Activated CD4-positive, alpha-beta T cell treated with anti-CD3 and anti-CD28 coated beads, Interleukin-2, amount 10 ng/mL, durations not matched to agents 24 days and 14 days (primary cell): ENCODE data around the gene LYRM4. TPM values are rescaled to one million over a fixed set of nuclear protein-coding genes. Genes with fewer than 3 reads are reported as not detected.

ENCODE experiments used
- DNase-seq: peaks from one replicate; pipeline ENCODE4 v3.0.0; 2022
- H3K27ac Mint-ChIP-seq: one replicate; pipeline ENCODE4 v1.8.0; 2022; ENCODE audit warnings: mild to moderate bottlenecking, mixed read lengths
- H3K27me3 Mint-ChIP-seq: one replicate; pipeline ENCODE4 v1.8.0; 2022; ENCODE audit warnings: mixed read lengths
- H3K36me3 Mint-ChIP-seq: one replicate; pipeline ENCODE4 v1.8.0; 2022; ENCODE audit warnings: low read depth, mild to moderate bottlenecking, mixed read lengths
- H3K4me1 Mint-ChIP-seq: one replicate; pipeline ENCODE4 v1.8.0; 2021; ENCODE audit warnings: mixed read lengths
- H3K4me3 Mint-ChIP-seq: one replicate; pipeline ENCODE4 v1.8.0; 2022; ENCODE audit warnings: mild to moderate bottlenecking, moderate library complexity, mixed read lengths
- H3K9me3 Mint-ChIP-seq: one replicate; pipeline ENCODE4 v1.8.0; 2021; ENCODE audit warnings: mixed read lengths
- intact Hi-C: fragments of 100-400 bp; cut with micrococcal nuclease; formaldehyde crosslinking; loops from one replicate; pipeline ENCODE4 v1.15.1; 2023
- total RNA-seq: library from RNA; stranded (reverse); gene quantifications from 2 replicates; pipeline ENCODE4 v1.2.3, GENCODE V29; 2022

The LYRM4 gene
- total RNA-seq, 1 donor from 2014 or later, result 49.4 TPM

DNA sequence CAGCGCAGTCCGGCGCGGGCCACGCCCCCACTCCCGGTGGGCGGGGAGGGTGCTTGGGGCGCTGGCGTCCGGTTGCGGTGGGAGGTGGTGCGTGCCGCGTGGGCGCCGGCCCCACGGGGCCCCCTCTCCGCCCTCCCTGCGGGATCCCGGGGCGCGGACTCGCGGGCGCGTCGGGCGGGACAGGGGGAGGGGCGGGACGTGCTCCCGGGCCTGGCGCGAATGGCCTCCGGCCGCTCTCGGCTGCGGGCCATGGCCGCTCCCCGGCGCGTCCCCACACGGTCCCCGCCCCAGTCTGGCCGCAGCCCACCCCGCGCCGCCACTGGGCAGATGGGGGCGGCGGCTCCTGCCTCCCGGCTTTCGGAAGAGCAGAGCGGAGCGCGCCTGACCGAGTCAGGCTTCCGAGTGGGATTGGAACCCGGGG, 176.4 kb downstream of the LYRM4 start:
- Mint-ChIP-seq H3K27me3 (peaks cover 55% of the 10 kb centered on the region), H3K4me1 (peaks cover 5% of the 10 kb centered on the region), H3K36me3 (no peaks in the 10 kb centered on the region), H3K9me3 (no peaks in the 10 kb centered on the region), H3K27ac (no peak overlapping the region), H3K4me3 (peak overlapping the region; percentile 85)
- intact Hi-C loops, result loop anchor here (10.0 kb wide), 1 partner anchor 920 kb away; the partner anchor contains the start of gene NRN1
- no peak for DNase-seq

DNA sequence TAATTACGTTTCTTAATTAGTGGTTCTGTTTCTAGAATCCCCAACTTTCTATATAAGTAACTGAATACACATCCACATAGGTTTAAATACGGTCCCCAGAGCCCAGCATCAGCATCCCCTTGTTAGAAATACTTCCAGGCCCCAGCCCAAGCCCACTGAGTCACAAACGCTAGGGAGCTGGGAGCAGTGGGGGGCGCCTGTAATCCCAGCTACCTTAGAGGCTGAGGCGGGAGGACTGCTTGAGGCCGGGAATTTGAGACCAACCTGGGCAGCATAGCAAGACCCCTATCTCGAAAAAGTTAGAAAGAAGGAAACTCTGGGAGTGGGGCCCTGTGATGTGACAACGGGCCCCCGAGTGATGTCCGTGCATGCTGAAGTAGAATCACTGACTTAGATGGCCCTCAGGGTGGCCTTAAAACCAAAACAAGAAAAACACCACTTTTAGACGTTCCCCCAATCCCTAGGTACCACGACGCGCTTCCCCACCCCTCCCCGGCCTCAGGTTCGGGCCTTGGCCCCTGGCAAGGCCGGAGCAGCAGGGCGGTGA, 176.9 kb downstream of the LYRM4 start:
- Mint-ChIP-seq H3K36me3 (no peaks in the 10 kb centered on the region), H3K4me3 (peak overlapping the region; percentile 67), H3K4me1 (peaks cover 5% of the 10 kb centered on the region), H3K27me3 (peaks cover 59% of the 10 kb centered on the region), H3K9me3 (no peaks in the 10 kb centered on the region), H3K27ac (no peak overlapping the region)
- DNase-seq, result no peak
- intact Hi-C loops, result loop anchor here (10.0 kb wide), 1 partner anchor 921 kb away; the partner anchor contains the start of gene NRN1

DNA sequence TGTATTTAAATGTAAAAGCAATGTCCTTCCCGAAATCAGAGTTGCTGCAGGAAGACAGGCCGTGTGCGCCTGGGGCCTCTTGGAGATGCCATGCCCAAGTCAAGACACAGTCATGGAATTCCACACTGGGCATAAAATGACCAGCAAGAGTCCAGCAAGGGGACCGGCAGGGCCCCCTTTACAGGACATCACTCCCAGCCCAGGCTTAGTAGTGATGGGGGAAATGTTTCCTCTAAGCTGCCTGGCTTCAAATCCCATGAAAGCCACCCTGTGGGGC, 177.5 kb downstream of the LYRM4 start:
- peaks cover 5% of the 10 kb centered on the region for H3K4me1 Mint-ChIP-seq
- H3K9me3 Mint-ChIP-seq, result no peaks in the 10 kb centered on the region
- no peak overlapping the region for H3K4me3 Mint-ChIP-seq
- no peaks in the 10 kb centered on the region for H3K36me3 Mint-ChIP-seq
- intact Hi-C loops, result loop anchor here (10.0 kb wide), 1 partner anchor 922 kb away; the partner anchor contains the start of gene NRN1
- no peak overlapping the region for H3K27ac Mint-ChIP-seq
- no peak for DNase-seq
- H3K27me3 Mint-ChIP-seq, result peaks cover 56% of the 10 kb centered on the region

DNA sequence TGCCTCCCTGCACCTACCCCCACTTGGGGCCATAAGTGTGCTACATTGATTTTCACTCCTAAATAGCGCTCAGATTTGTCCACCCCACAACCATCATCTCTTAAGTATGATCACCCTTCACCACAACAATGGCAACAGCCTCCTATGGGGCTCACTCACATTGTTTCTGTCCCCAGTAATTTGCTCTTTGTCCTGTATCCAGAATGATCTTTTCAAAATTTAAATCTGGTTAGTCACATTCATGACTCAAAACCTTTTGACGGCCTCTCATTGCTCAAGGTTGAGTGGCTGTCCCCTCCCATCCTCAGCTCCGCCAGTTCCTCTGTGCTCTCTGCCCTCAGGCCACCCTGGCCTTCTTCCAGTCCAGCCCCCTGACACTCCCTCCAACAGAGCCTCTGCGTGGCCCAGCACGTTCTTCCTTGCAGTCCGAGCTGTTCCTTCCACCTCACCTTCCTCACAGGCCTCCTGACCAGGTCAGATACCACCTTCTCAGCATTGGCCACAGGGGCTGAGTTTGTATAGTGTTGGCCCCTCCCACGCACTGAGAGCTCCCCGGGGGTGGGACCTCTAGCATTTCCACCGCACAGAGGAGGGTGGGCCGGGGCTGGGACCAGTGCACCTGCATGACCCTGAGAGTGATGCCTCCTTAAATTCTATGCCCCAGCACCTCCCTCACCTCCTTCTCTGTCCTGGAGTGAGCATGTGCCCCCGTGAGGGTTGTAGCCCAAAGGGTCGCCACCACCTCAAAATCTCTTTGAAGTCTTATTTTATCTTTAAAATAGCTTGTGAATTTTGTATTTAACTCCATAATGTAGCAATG, 178.1 kb downstream of the LYRM4 start:
- DNase-seq, result no peak
- Mint-ChIP-seq H3K27me3 (peaks cover 57% of the 10 kb centered on the region), H3K4me1 (peaks cover 5% of the 10 kb centered on the region), H3K27ac (no peak overlapping the region), H3K4me3 (no peak overlapping the region), H3K9me3 (no peaks in the 10 kb centered on the region), H3K36me3 (no peaks in the 10 kb centered on the region)
- intact Hi-C loops, result loop anchor here (10.0 kb wide), 1 partner anchor 922 kb away; the partner anchor contains the start of gene NRN1

DNA sequence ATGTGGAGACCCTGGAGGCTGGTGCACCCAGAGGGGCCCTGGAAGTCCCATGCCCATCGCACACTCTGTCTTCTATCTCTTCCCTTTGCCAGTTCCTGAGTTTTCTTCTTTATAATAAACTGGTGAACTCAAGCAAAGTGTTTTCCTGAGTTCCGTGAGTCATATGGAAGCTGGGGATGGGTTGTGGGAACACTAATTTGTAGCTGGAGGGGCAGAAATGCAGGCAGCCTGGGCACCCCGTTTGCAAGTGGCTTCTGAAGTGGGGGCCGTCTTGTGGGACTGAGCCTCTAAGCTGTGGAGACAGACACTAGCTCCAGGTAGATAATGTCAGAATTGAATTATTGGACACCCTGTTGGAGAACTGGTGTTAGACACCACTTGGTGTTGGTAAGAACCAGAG, 178.8 kb downstream of the LYRM4 start:
- Mint-ChIP-seq H3K4me1 (peaks cover 5% of the 10 kb centered on the region), H3K4me3 (no peak overlapping the region), H3K27me3 (peaks cover 54% of the 10 kb centered on the region), H3K9me3 (no peaks in the 10 kb centered on the region), H3K27ac (no peak overlapping the region), H3K36me3 (no peaks in the 10 kb centered on the region)
- DNase-seq, result no peak
- intact Hi-C loops, result loop anchor here (10.0 kb wide), 1 partner anchor 923 kb away; the partner anchor contains the start of gene NRN1

DNA sequence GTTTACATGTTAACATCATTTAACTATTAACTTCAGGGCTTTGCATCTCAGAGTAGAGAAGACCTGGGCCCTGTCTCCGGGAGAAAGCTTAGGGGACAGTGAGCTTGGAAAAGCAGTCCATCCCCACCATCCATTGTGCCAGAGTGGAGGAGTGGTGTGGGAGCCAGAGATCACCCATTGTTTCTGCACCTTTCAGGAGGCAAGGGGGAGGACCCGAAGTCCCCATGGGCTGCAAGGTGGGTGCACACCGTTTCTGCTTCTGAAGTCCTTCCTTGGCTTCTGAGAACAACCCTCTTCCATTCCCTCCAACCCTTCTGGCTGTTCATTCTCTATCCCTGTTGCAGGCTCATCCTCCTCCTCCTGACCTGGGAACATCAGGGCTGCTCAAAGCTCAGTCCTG, 179.6 kb downstream of the LYRM4 start:
- Mint-ChIP-seq H3K9me3 (no peaks in the 10 kb centered on the region), H3K4me1 (peaks cover 2% of the 10 kb centered on the region), H3K27me3 (peaks cover 51% of the 10 kb centered on the region), H3K4me3 (no peak overlapping the region), H3K36me3 (no peaks in the 10 kb centered on the region), H3K27ac (no peak overlapping the region)
- intact Hi-C loops, result loop anchor here (10.0 kb wide), 1 partner anchor 924 kb away; the partner anchor contains the start of gene NRN1
- DNase-seq, result no peak

DNA sequence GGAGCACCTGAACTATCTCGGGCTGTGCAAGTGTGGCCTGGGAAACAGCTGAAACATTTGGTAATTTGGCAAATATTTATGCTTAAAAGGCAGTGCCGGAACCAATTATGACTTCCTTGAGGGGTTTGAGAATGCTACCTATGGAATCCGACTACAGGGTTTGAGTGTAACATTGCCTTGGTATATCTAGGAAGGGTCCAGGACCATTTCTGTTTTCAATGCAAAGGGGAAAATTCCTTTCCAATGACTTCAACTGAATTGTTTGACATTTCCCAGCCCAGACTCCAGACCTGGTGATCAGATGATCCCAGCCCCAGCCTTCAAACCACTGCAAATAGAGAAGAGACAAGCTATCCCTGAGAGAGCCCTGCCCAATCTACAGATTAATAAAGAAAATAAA, 180.2 kb downstream of the LYRM4 start:
- intact Hi-C loops, result loop anchor here (10.0 kb wide), 1 partner anchor 924 kb away; the partner anchor contains the start of gene NRN1
- peaks cover 50% of the 10 kb centered on the region for H3K27me3 Mint-ChIP-seq
- DNase-seq, result no peak
- no peaks in the 10 kb centered on the region for H3K36me3 Mint-ChIP-seq
- H3K27ac Mint-ChIP-seq, result no peak overlapping the region
- H3K4me3 Mint-ChIP-seq, result no peak overlapping the region
- H3K4me1 Mint-ChIP-seq, result peaks cover 2% of the 10 kb centered on the region
- H3K9me3 Mint-ChIP-seq, result no peaks in the 10 kb centered on the region

DNA sequence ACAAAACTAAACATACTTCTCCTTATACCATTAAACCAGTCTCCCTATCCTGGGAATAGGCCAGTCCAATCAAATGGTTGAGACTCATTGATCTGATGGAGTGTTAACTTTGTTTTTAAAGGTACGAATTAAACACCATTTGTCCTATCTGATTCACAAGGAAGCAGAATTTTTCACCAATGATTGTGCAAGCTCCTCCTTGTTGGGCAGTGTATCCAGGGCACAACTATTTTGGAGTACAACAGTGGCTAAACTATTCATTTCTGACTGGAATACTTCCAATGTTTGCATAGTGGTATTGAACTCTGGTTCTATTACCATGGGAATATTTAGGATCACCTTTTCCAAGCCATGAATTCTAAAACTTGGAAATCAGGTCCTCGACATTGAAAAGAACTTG, 181.1 kb downstream of the LYRM4 start:
- peaks cover 55% of the 10 kb centered on the region for H3K27me3 Mint-ChIP-seq
- H3K4me3 Mint-ChIP-seq, result no peak overlapping the region
- H3K9me3 Mint-ChIP-seq, result no peaks in the 10 kb centered on the region
- no peak overlapping the region for H3K27ac Mint-ChIP-seq
- peaks cover under 1% of the 10 kb centered on the region for H3K4me1 Mint-ChIP-seq
- no peak for DNase-seq
- no peaks in the 10 kb centered on the region for H3K36me3 Mint-ChIP-seq
- intact Hi-C loops, result loop anchor here (10.0 kb wide), 1 partner anchor 925 kb away; the partner anchor contains the start of gene NRN1

DNA sequence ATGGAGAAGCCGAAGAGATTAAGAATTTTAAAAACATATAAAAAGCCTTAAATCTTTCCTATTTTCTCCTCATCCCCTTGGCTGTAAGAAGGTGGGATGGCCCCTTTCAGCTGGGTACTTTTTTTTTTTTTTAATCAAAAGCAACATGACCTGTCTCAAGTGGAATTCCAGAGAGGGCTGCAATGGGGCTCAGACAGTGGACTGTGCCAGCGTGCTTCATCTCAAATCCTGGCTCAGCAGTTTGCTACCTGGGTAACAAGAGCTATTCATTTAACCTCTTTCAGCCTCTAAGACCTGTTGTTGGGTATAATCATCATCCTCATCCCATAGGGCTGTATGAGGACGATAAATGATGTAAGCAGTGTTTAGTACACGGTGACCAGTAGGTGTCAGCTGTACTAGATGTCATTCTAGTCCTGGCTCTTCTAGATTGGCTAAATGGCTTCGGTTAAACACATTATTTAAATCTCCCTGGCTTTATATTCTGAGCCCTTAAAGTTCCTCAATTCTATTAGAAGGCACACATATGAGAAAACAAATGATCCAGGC, 182.6 kb downstream of the LYRM4 start:
- intact Hi-C loops, result no loop called here
- no peak overlapping the region for H3K4me3 Mint-ChIP-seq
- H3K36me3 Mint-ChIP-seq, result no peaks in the 10 kb centered on the region
- DNase-seq, result no peak
- peaks cover 52% of the 10 kb centered on the region for H3K27me3 Mint-ChIP-seq
- H3K9me3 Mint-ChIP-seq, result no peaks in the 10 kb centered on the region
- no peaks in the 10 kb centered on the region for H3K4me1 Mint-ChIP-seq
- no peak overlapping the region for H3K27ac Mint-ChIP-seq

DNA sequence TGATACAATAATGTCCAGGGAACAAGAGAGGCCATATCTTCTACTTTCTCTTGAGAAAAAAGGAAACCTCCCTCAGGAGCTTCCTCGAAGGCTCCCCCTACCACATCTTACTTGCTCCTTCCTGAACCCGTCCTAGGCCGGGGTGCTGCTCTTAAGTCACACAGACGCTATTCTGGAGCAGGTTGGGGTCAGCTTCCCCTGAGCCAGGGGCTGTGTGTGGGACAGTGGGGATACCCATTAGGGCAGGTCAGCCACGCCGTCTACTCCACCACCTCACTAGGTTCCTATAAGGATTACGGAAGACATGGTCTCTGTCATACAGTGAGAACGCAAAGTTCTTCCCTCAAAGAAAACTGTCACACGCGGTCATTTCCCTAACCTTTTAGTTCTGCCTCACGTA, 183.8 kb downstream of the LYRM4 start:
- intact Hi-C loops, result no loop called here
- Mint-ChIP-seq H3K36me3 (no peaks in the 10 kb centered on the region), H3K27ac (no peak overlapping the region), H3K4me3 (no peak overlapping the region), H3K27me3 (peaks cover 43% of the 10 kb centered on the region), H3K4me1 (peaks cover 3% of the 10 kb centered on the region), H3K9me3 (no peaks in the 10 kb centered on the region)
- DNase-seq, result no peak

DNA sequence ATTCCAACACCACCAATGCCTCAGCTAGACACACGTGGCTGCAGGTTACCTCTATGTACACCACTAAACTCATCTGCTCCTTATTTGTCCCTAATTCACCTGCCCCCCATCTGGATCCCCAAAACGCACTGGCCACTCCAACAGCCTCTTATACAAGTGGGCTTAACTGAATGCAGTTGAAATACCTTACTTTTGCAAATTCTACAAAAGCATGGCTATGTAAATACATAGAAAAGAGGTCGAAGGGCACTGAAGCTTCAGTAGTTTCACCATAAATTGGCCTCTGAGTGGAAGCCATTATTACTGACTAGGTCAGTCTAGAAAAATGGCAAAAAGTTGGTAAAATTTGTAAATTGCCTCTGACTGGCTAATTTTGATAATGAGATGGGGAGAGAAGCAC, 186.8 kb downstream of the LYRM4 start:
- no peak for DNase-seq
- no peaks in the 10 kb centered on the region for H3K9me3 Mint-ChIP-seq
- H3K36me3 Mint-ChIP-seq, result no peaks in the 10 kb centered on the region
- H3K27ac Mint-ChIP-seq, result no peak overlapping the region
- no peak overlapping the region for H3K4me3 Mint-ChIP-seq
- peaks cover 4% of the 10 kb centered on the region for H3K4me1 Mint-ChIP-seq
- peaks cover 24% of the 10 kb centered on the region for H3K27me3 Mint-ChIP-seq
- intact Hi-C loops, result no loop called here

DNA sequence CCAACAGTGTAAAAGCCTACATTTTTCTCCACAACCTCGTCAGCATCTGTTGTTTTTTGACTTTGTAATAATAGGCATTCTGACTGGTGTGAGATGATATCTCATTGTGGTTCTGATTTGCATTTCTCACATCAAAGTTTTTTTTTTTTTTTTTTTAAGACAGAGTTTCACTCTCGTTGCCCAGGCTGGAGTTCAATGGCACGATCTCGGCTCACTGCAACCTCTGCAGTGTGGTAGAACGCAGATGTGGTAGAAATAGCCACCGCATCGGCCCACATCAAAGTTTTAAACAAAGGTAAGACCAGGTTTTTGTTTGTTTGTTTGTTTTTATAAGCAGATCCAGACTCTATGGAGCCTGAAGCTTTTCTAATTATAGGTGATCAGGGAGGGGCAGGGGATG, 188.3 kb downstream of the LYRM4 start:
- intact Hi-C loops, result no loop called here
- H3K4me3 Mint-ChIP-seq, result no peak overlapping the region

DNA sequence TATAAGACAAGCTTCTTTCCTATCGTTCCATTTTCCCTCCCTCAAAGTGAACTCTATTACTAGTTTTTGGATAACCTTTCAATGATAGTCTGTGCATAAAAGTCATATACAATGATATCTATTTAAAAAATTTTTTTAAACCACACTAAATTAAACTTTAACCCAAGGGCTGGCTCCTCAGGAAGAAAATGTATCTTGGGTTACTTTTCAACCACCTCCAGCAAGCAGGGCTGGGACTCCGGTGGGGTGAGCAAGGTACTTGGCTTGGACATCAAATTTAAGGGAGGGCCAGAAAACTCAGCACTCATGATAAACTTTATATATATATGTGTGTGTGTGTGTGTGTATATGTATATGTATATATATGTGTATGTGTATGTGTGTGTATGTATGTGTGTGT, 189.5 kb downstream of the LYRM4 start:
- Mint-ChIP-seq H3K27ac (no peak overlapping the region), H3K4me3 (no peak overlapping the region), H3K36me3 (no peaks in the 10 kb centered on the region), H3K27me3 (peaks cover 12% of the 10 kb centered on the region), H3K4me1 (peaks cover 4% of the 10 kb centered on the region), H3K9me3 (no peaks in the 10 kb centered on the region)
- no peak for DNase-seq
- intact Hi-C loops, result no loop called here

More for the DNA sequence above, 188.3 kb downstream of the LYRM4 start:
- Mint-ChIP-seq H3K27me3 (peaks cover 21% of the 10 kb centered on the region), H3K4me1 (peaks cover 4% of the 10 kb centered on the region), H3K9me3 (no peaks in the 10 kb centered on the region), H3K36me3 (no peaks in the 10 kb centered on the region), H3K27ac (no peak overlapping the region)
- DNase-seq, result peak; percentile 61

DNA sequence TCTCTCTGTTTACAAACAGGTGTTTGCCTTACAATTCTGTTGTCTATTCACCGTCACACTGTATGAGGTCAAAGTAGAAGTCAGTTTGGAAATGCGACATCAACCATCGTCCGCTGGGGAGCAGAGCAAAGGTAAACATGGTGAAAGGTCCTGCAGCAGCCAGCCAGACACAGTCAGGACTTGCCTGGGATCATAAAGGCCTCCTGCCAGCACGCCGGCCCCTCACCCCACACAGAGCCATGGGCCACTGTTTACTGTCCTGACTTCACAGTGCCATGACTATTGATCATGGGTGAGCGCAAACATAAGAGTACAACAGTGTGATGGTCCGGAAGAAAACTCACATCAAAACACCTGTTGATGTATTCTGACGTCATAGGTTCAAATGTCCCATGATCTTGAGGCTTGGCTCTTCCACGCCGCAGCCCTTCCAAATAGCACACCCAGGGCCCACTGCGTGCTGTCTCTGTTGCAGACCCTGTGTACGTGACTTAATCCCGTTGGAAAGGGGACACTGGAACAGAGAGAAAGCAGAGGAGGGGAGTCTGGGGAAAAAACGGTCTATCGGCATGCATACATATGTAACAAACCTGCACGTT, 192.5 kb downstream of the LYRM4 start:
- Mint-ChIP-seq H3K36me3 (no peaks in the 10 kb centered on the region), H3K4me3 (no peak overlapping the region), H3K4me1 (peaks cover 4% of the 10 kb centered on the region), H3K27ac (no peak overlapping the region), H3K9me3 (no peaks in the 10 kb centered on the region), H3K27me3 (peaks cover 3% of the 10 kb centered on the region)
- intact Hi-C loops, result no loop called here
- no peak for DNase-seq
